T47D (cell line): Measurements from ENCODE around the gene CHSY3.

Experiments used
- DNase-seq, 2 experiments: peaks; one replicate each; pipeline versions ENCODE4 v3.0.0 to v3.0.0-alpha.2; 2011 to 2012; ENCODE audit warnings: low read depth in 1 of 2, low spot score in 1 of 2
- JUND ChIP-seq: IDR thresholded peaks from 2 replicates; pipeline ENCODE4 v1.6.1; 2012; ENCODE audit warnings: low read depth
- in situ Hi-C: cut with HindIII; loops from 2 replicates; pipeline ENCODE4 v1.10.0; 2016; ENCODE audit warnings: low sequenced_read_pairs, low pct_unique_long_range_greater_than_20kb

CHSY3 gene

GRCh38 chr5:129904102-129904666 lies at the start of gene CHSY3:
CHSY3 (plus strand) TSS chr5:129904465.
- DNase-seq, result peak; percentile 79 to 86
- TF ChIP-seq JUND, result no peak
- in situ Hi-C loops, result no loop called here

GRCh38 chr5:129856325-129856724 lies 47.9 kb upstream of the CHSY3 start:
- in situ Hi-C loops, result no loop called here
- TF ChIP-seq JUND, result no peak
- no peak for DNase-seq

GRCh38 chr5:129857116-129857515 lies 47.1 kb upstream of the CHSY3 start:
- in situ Hi-C loops, result no loop called here
- no peak for DNase-seq
- no peak for TF ChIP-seq JUND

- no peak for DNase-seq
Measured at GRCh38 chr5:129858131-129858675, 46.1 kb upstream of the CHSY3 start.

GRCh38 chr5:129884322-129884721 lies 19.9 kb upstream of the CHSY3 start:
- no peak for TF ChIP-seq JUND
- DNase-seq, result no peak
- in situ Hi-C loops, result no loop called here

More at GRCh38 chr5:129858131-129858675, 46.1 kb upstream of the CHSY3 start:
- TF ChIP-seq JUND, result no peak
- in situ Hi-C loops, result no loop called here

GRCh38 chr5:129899454-129899853 lies 4.8 kb upstream of the CHSY3 start:
- no peak for TF ChIP-seq JUND
- in situ Hi-C loops, result no loop called here
- peak in 1 of 2 experiments; percentile 40 for DNase-seq

GRCh38 chr5:129902816-129903215 lies 1.4 kb upstream of the CHSY3 start:
- no peak for TF ChIP-seq JUND
- in situ Hi-C loops, result no loop called here
- DNase-seq, result no peak

- DNase-seq, result no peak
- no peak for TF ChIP-seq JUND
- in situ Hi-C loops, result no loop called here
Measured at GRCh38 chr5:129903466-129904101, 681 bp upstream of the CHSY3 start.

- TF ChIP-seq JUND, result no peak
- DNase-seq, result no peak
- in situ Hi-C loops, result no loop called here
Measured at GRCh38 chr5:129904667-129905472, 605 bp downstream of the CHSY3 start.

GRCh38 chr5:129905473-129906176 lies 1.4 kb downstream of the CHSY3 start:
- in situ Hi-C loops, result no loop called here
- no peak for DNase-seq
- TF ChIP-seq JUND, result no peak

- no peak for DNase-seq
- in situ Hi-C loops, result no loop called here
- no peak for TF ChIP-seq JUND
Measured at GRCh38 chr5:129906177-129906887, 2.1 kb downstream of the CHSY3 start.

- DNase-seq, result no peak
- TF ChIP-seq JUND, result no peak
- in situ Hi-C loops, result no loop called here
Measured at GRCh38 chr5:129909225-129909624, 5.0 kb downstream of the CHSY3 start.
